Prostate gland (tissue), 2 donors: Measurements from ENCODE around the gene CHMP2B. TPM values are rescaled to one million over a fixed set of nuclear protein-coding genes. Genes with fewer than 3 reads are reported as not detected.

Experiments used
- DNase-seq: peaks from one replicate; pipeline ENCODE4 v3.0.0-alpha.2; 2019; ENCODE audit warnings: low spot score
- H3K27ac ChIP-seq, 2 donors: fragments of 200-600 bp; sonication (generic); 2 replicates each; pipeline ENCODE4 v1.5.1; 2017 to 2019
- H3K27me3 ChIP-seq: fragments of 200-600 bp; sonication (generic); replicated peaks from 2 replicates; pipeline ENCODE4 v1.5.1; 2019; ENCODE audit not compliant: insufficient read depth
- H3K36me3 ChIP-seq, 2 donors: fragments of 200-600 bp; sonication (generic); 1 replicate in 1 of 2; 2 replicates in 1 of 2; pipeline versions ENCODE4 v1.5.1 to v1.8.1; 2017 to 2019
- H3K4me1 ChIP-seq: fragments of 200-600 bp; sonication (generic); replicated peaks from 2 replicates; pipeline ENCODE4 v1.5.1; 2019
- H3K4me3 ChIP-seq, 2 donors: fragments of 200-600 bp; sonication (generic); 2 replicates each; pipeline ENCODE4 v1.5.1; 2017 to 2019
- H3K9me3 ChIP-seq: fragments of 200-600 bp; sonication (generic); 2 replicates; pipeline ENCODE4 v1.5.1; 2017
- CTCF ChIP-seq, 4 experiments: fragments of 200-600 bp in 2 of 4; fragments of 450-650 bp in 2 of 4; sonication (generic) in 2 of 4; IDR thresholded peaks; 1 replicate in 3 of 4; 2 replicates in 1 of 4; pipeline ENCODE4 v1.5.1; 2016 to 2019; ENCODE audit warnings: antibody characterized with exemption in 4 of 4, mild to moderate bottlenecking in 2 of 4, moderate library complexity in 2 of 4
- POLR2A ChIP-seq: fragments of 450-650 bp; IDR thresholded peaks from one replicate; pipeline ENCODE4 v1.6.1; 2016; ENCODE audit warnings: antibody characterized with exemption, mild to moderate bottlenecking
- POLR2AphosphoS5 ChIP-seq: sonication (generic); formaldehyde crosslinking; IDR thresholded peaks from one replicate; pipeline ENCODE4 v1.6.1; 2017; ENCODE audit warnings: antibody characterized with exemption
- WGBS: methylation state at CpG from one replicate; pipeline ENCODE4 v1.1.5; 2018; 5-methylcytosine and 5-hydroxymethylcytosine counted together
- intact Hi-C: fragments of 100-400 bp; cut with DNase I; formaldehyde crosslinking; loops from one replicate; pipeline ENCODE4 v1.14.2; 2022
- total RNA-seq, 2 donors: library from RNA; depleted of rRNA; stranded (reverse); fragments of >200 nt; gene quantifications; one replicate each; pipeline ENCODE4 v1.1.0, GENCODE V29; 2016

The CHMP2B gene, protein sequence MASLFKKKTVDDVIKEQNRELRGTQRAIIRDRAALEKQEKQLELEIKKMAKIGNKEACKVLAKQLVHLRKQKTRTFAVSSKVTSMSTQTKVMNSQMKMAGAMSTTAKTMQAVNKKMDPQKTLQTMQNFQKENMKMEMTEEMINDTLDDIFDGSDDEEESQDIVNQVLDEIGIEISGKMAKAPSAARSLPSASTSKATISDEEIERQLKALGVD
- 10 to 100 TPM; 36.1 to 36.4 TPM for total RNA-seq

DNA sequence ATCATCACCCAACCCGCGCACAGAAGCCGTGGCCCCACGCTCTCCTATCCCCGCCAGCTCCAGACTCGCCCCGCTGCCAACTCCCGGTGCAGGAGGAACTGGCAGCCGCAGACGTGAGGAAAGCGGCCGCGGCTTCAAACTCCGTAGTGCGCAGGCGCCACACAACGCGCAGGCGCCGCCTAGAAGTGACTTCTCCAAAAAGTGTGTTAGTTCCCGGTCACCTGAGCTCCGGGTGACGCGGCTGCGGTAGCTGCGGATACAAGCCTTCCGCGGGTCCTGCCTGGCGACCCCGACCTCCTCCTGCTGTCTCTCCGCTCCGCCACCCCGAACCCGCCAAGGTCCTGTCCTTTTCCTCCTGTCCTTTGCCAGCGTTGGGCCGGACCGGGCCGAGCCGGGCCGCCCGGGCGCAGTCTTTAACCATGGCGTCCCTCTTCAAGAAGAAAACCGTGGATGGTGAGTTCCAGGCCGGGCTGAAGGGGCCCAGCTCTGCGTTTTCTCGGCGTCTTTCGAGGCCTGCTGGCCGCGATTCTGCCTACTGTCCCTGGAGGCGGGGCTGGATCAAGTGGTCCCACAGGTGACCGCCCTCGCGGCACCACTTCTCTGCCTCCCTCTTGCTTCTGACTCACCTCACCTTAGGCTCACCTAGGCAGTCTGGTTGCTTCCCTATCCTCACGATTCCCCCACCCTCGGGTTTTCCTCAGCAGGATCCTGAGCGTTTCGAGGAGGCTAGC lies at the start of gene CHMP2B:
CHMP2B (plus strand) TSS at position 206 of the 731 bp plus-strand sequence; CDS start at position 420, 214 bp downstream.
- under 1% methylated on average over 39 of the region's 59 CpGs for WGBS
- no peaks in the 10 kb centered on the region for H3K27me3 ChIP-seq
- no peaks in the 10 kb centered on the region for H3K4me1 ChIP-seq
- H3K9me3 ChIP-seq = no peaks in the 10 kb centered on the region
- peak within 1 kb of the TSS; percentile 96 to 98 for H3K27ac ChIP-seq
- DNase-seq = peak; percentile 93
- H3K36me3 ChIP-seq = no peaks in the 10 kb centered on the region
- peak within 1 kb of the TSS; percentile 80 to 87 for H3K4me3 ChIP-seq
- peak in 1 of 4 experiments; percentile 11 for TF ChIP-seq CTCF (IDR thresholded peaks at IDR 0.05)
- TF ChIP-seq POLR2AphosphoS5 = peak; percentile 94
- peak; percentile 84 for TF ChIP-seq POLR2A
- intact Hi-C loops = no loop called here

DNA sequence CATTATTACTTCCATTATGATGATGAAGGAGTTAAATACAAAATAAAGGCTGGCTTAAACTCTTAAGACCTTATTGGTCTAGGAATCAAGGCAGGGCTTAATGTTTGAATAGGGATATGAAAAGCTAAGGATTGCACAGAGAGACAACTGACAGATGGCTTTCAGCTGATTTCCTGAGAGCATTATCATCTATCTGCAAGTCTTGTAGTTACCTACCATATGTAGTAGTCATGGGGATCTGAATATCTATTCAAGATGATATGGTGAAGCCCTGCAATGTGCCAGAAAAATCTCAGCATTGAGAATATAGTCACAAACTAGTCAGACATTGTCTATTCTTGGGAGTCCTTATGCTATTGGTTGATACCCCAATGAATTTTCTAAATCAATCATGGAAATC lies 47.5 kb upstream of the CHMP2B start:
- no peaks in the 10 kb centered on the region for H3K36me3 ChIP-seq
- DNase-seq = no peak
- intact Hi-C loops = no loop called here
- TF ChIP-seq POLR2A = no peak
- no peak for TF ChIP-seq CTCF (IDR thresholded peaks at IDR 0.05)
- no peaks in the 10 kb centered on the region for H3K4me1 ChIP-seq
- H3K4me3 ChIP-seq = no peak overlapping the region
- H3K27me3 ChIP-seq = no peaks in the 10 kb centered on the region
- H3K9me3 ChIP-seq = no peaks in the 10 kb centered on the region
- H3K27ac ChIP-seq = no peak overlapping the region

DNA sequence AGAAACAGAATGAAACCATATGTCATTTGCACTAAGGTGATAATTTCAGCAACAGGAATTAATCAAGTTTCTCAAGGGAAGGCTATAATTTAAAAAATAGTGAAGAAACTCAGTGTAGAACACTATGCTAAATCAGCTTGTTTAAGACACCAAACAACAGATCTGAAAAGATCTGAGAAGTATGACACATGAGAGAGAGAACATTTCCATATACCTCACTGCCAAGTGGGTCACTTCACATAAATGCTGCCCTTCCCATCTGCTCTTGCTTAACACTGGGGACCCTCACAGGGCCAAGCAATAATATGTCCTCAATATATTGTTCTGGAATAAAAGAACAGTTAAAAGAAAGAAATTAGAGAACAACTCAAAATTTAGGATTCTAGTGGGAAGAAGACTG lies 45.6 kb upstream of the CHMP2B start:
- no peak overlapping the region for H3K27ac ChIP-seq
- no peaks in the 10 kb centered on the region for H3K36me3 ChIP-seq
- H3K27me3 ChIP-seq = no peaks in the 10 kb centered on the region
- DNase-seq = no peak
- no peak for TF ChIP-seq POLR2AphosphoS5
- no peak for TF ChIP-seq CTCF (IDR thresholded peaks at IDR 0.05)
- TF ChIP-seq POLR2A = no peak
- intact Hi-C loops = no loop called here
- no peak overlapping the region for H3K4me3 ChIP-seq
- H3K4me1 ChIP-seq = no peaks in the 10 kb centered on the region
- H3K9me3 ChIP-seq = no peaks in the 10 kb centered on the region

DNA sequence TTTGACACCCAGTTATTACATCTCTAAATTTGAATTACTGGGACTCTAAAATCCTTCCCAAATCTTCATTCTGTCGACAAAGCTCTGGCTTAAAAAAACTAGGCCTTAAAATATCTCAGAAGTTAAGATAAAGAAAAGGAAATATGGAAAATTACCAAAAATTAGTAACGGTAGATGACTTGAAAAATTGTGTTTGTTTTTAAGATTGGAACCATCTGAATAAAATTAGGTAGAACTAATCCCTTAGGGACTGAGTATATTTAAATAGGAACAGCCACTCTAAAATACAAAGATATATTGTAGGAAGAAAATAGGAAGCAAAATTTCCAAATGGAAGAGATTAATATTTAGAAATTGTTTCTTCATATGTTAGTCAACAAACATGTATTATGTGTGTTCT lies 45.1 kb upstream of the CHMP2B start:
- H3K4me3 ChIP-seq = no peak overlapping the region
- WGBS = 57% methylated on average over 2 of the region's 2 CpGs
- DNase-seq = no peak
- no peaks in the 10 kb centered on the region for H3K9me3 ChIP-seq
- H3K27me3 ChIP-seq = no peaks in the 10 kb centered on the region
- H3K27ac ChIP-seq = no peak overlapping the region
- TF ChIP-seq POLR2AphosphoS5 = no peak
- no peak for TF ChIP-seq POLR2A
- no peak for TF ChIP-seq CTCF (IDR thresholded peaks at IDR 0.05)
- H3K36me3 ChIP-seq = no peaks in the 10 kb centered on the region
- no peaks in the 10 kb centered on the region for H3K4me1 ChIP-seq
- intact Hi-C loops = no loop called here
